ENCODE measurements around the gene DGCR2.

Gene DGCR2

GRCh38 chr22:19126309-19127273 lies 4.4 kb upstream of the DGCR2 start:
- DNase-seq (ENCODE audit: low read depth) = no peak

GRCh38 chr22:19125474-19126308 lies 3.5 kb upstream of the DGCR2 start:
- DNase-seq (ENCODE audit: low read depth) = no peak

GRCh38 chr22:19125011-19125410 lies 2.8 kb upstream of the DGCR2 start:
- no peak for DNase-seq (ENCODE audit: low read depth)

- DNase-seq (ENCODE audit: low read depth) = no peak
These were observed 2.2 kb upstream of the DGCR2 start for GRCh38 chr22:19124377-19124776.

- DNase-seq (ENCODE audit: low read depth) = no peak
These were observed 1.7 kb upstream of the DGCR2 start for GRCh38 chr22:19123936-19124335.

- no peak for DNase-seq (ENCODE audit: low read depth)
These were observed 710 bp upstream of the DGCR2 start for GRCh38 chr22:19122752-19123492.

- DNase-seq (ENCODE audit: low read depth) = no peak
These were observed 525 bp downstream of the DGCR2 start for GRCh38 chr22:19121631-19122142.

- DNase-seq (ENCODE audit: low read depth) = peak; percentile 26
These were observed 1.2 kb downstream of the DGCR2 start for GRCh38 chr22:19120829-19121630.

GRCh38 chr22:19119949-19120348 lies 2.3 kb downstream of the DGCR2 start:
- no peak for DNase-seq (ENCODE audit: low read depth)

- peak; percentile 13 for DNase-seq (ENCODE audit: low read depth)
These were observed 3.8 kb downstream of the DGCR2 start for GRCh38 chr22:19118329-19118880.

GRCh38 chr22:19117111-19117512 lies 5.1 kb downstream of the DGCR2 start:
- DNase-seq (ENCODE audit: low read depth) = no peak

GRCh38 chr22:19115628-19116027 lies 6.6 kb downstream of the DGCR2 start:
- DNase-seq (ENCODE audit: low read depth) = no peak

- no peak for DNase-seq (ENCODE audit: low read depth)
These were observed 7.1 kb downstream of the DGCR2 start for GRCh38 chr22:19114984-19115552.

GRCh38 chr22:19113429-19113828 lies 8.8 kb downstream of the DGCR2 start:
- DNase-seq (ENCODE audit: low read depth) = no peak

GRCh38 chr22:19111584-19111983 lies 10.6 kb downstream of the DGCR2 start:
- no peak for DNase-seq (ENCODE audit: low read depth)

GRCh38 chr22:19111140-19111539 lies 11.1 kb downstream of the DGCR2 start:
- DNase-seq (ENCODE audit: low read depth) = no peak

GRCh38 chr22:19110646-19111045 lies 11.6 kb downstream of the DGCR2 start:
- DNase-seq (ENCODE audit: low read depth) = no peak

GRCh38 chr22:19110064-19110458 lies 12.2 kb downstream of the DGCR2 start:
- DNase-seq (ENCODE audit: low read depth) = no peak

- DNase-seq (ENCODE audit: low read depth) = no peak
These were observed 12.8 kb downstream of the DGCR2 start for GRCh38 chr22:19109198-19110063.

Data from activated T-cell treated with anti-CD3 and anti-CD28 coated beads for 24 hours (primary cell).